ENCODE data around the gene TBC1D10B. TPM values are rescaled to one million over a fixed set of nuclear protein-coding genes. Genes with fewer than 3 reads are reported as not detected.

Gene TBC1D10B
- polyA plus RNA-seq, 1 experiment: 12.0 TPM

DNA sequence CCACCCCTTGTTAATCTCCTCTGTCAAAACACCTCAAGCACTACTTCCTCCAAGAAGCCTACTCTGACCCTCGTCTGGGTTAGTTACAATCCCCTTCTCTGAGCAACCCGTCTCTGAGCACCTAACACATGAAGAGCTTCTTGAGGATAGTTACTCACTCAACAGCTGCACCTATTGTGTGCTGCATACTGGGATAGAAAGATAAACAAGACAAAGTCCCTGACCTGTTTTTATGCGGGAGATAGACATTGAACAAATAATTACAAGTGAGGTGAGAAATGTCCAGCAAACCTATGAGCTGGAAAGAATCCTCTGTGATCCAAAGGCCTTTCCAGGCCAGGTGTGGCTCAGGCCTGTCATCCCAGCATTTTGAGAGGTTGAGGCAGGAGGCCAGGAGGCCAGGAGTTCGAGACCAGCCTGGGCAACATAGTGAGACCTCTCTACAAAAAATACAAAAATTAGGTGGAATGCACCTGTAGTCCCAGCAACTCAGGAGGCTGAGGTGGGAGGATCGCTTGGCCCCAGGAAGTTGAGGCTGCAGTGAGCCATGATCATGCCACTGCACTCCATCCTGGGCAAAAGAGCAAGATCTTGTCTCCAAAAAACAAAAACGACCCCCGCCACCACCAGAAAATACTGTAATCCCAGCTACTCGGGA, 31.6 kb upstream of the TBC1D10B start:
- ChIA-PET POLR2A (interaction anchor here (0.6 to 0.7 kb wide), 2 partner anchors 31 to 317 kb away, joined by 3 read pairs; no protein-coding TSS in a partner anchor), CTCF (interaction anchor here (0.8 to 1.2 kb wide), 2 partner anchors 7 to 227 kb away, joined by 3 read pairs; no protein-coding TSS in a partner anchor)

DNA sequence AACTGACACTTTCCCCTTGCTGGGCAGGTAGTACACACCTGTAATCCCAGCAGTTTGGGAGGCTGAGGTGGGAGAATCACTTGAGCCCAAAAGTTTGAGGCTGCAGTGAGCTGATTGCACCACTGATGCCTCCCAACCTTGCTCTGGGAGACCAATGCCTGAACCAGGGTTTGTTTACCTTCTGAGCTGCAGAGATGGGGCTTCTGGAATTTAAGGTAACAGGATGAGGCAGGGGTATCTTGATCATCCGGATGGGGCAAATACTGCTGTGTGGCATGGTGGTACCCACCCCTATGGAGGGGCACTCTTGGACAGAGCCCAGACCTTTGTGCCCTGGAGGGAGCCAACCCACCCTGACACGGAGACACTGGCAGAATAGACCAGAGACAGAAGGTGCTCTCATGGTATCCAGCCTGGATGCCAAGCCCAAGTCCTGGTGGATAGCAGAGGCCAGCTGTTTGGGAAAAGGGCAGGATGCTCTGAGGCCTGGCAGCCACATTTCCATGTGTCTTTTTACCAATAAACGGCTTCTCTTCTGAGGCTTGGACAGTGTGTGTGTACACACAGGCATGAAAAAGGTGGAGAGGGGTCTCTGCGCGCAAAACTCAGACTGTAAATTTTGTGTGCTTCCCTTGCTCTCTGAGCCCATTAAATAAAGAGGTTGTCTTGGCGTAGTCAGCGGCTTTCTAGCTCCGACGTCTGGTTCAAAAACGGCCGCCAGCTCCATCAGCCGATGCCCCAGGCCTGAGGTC, 29.3 kb upstream of the TBC1D10B start:
- POLR2A ChIA-PET: no interaction called here

More for the DNA sequence above, 31.6 kb upstream of the TBC1D10B start:
- Histone ChIP-seq H3K4me3 (ENCODE audit: low read depth, low read length) (no peak overlapping the region), H3K9me3 (ENCODE audit: control insufficient read depth, insufficient read depth, low read length) (no peaks in the 10 kb centered on the region), H3K27me3 (ENCODE audit: control insufficient read depth, insufficient read depth, low read length) (no peaks in the 10 kb centered on the region), H3K27ac (ENCODE audit: low read depth, low read length) (no peak overlapping the region)
- TF ChIP-seq, protein P1, sequence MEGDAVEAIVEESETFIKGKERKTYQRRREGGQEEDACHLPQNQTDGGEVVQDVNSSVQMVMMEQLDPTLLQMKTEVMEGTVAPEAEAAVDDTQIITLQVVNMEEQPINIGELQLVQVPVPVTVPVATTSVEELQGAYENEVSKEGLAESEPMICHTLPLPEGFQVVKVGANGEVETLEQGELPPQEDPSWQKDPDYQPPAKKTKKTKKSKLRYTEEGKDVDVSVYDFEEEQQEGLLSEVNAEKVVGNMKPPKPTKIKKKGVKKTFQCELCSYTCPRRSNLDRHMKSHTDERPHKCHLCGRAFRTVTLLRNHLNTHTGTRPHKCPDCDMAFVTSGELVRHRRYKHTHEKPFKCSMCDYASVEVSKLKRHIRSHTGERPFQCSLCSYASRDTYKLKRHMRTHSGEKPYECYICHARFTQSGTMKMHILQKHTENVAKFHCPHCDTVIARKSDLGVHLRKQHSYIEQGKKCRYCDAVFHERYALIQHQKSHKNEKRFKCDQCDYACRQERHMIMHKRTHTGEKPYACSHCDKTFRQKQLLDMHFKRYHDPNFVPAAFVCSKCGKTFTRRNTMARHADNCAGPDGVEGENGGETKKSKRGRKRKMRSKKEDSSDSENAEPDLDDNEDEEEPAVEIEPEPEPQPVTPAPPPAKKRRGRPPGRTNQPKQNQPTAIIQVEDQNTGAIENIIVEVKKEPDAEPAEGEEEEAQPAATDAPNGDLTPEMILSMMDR (IDR thresholded peaks at IDR 0.05; ENCODE audit: low read depth, low read length): no peak
- DNase-seq (ENCODE audit: low read depth, low spot score): no peak

DNA sequence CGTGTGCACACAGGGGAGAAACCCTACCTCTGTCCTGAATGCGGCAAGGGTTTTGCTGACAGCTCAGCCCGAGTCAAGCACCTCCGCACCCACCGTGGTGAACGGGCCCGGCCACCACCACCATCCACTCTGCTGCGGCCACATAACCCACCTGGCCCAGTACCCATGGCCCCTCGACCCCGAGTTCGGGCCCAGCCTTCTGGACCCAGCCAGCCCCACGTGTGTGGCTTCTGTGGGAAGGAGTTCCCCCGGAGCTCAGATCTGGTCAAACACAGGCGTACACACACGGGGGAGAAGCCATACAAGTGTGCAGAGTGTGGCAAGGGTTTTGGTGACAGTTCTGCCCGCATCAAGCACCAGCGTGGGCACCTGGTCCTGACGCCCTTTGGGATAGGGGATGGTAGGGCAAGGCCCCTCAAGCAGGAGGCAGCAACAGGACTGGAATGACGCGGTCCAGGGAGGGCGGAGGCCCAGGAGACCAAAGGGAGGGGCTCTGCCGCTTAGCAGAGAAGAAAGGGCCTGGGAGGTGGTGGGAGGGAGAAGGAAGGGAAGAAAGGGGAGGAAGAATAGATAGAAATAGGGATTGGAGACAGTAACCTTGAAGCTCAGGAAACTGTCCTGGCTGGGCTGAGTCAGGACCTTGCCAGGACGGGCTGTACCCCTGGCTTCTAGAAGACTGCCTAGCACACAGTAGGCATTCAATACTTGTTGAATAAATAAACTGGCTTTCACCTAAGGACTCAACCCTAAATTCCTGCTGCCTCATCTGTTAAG, 28.6 kb upstream of the TBC1D10B start:
- H3K9me3 ChIP-seq (ENCODE audit: control insufficient read depth, insufficient read depth, low read length): no peaks in the 10 kb centered on the region; the same call in 1 of the 2 replicates
- ChIA-PET POLR2A (no interaction called here), CTCF (interaction anchor here (0.8 kb wide), 1 partner anchor 11 kb away, joined by 4 read pairs; no protein-coding TSS in a partner anchor)
- TF ChIP-seq, protein P1 (IDR thresholded peaks at IDR 0.05; ENCODE audit: low read depth, low read length): no peak
- no peaks in the 10 kb centered on the region for H3K27me3 ChIP-seq (ENCODE audit: control insufficient read depth, insufficient read depth, low read length)
- DNase-seq (ENCODE audit: low read depth, low spot score): no peak
- no peak overlapping the region for H3K27ac ChIP-seq (ENCODE audit: low read depth, low read length)
- no peak overlapping the region for H3K4me3 ChIP-seq (ENCODE audit: low read depth, low read length)

More for the DNA sequence above, 29.3 kb upstream of the TBC1D10B start:
- no peak for DNase-seq (ENCODE audit: low read depth, low spot score)
- Histone ChIP-seq H3K27ac (ENCODE audit: low read depth, low read length) (peak overlapping the region; percentile 90), H3K9me3 (ENCODE audit: control insufficient read depth, insufficient read depth, low read length) (no peaks in the 10 kb centered on the region; the same call in 1 of the 2 replicates), H3K4me3 (ENCODE audit: low read depth, low read length) (peak overlapping the region; percentile 67), H3K27me3 (ENCODE audit: control insufficient read depth, insufficient read depth, low read length) (no peaks in the 10 kb centered on the region)
- CTCF ChIA-PET: interaction anchor here (0.8 kb wide), 1 partner anchor 10 kb away, joined by 4 read pairs; no protein-coding TSS in a partner anchor
- TF ChIP-seq, protein P1 (IDR thresholded peaks at IDR 0.05; ENCODE audit: low read depth, low read length): no peak

DNA sequence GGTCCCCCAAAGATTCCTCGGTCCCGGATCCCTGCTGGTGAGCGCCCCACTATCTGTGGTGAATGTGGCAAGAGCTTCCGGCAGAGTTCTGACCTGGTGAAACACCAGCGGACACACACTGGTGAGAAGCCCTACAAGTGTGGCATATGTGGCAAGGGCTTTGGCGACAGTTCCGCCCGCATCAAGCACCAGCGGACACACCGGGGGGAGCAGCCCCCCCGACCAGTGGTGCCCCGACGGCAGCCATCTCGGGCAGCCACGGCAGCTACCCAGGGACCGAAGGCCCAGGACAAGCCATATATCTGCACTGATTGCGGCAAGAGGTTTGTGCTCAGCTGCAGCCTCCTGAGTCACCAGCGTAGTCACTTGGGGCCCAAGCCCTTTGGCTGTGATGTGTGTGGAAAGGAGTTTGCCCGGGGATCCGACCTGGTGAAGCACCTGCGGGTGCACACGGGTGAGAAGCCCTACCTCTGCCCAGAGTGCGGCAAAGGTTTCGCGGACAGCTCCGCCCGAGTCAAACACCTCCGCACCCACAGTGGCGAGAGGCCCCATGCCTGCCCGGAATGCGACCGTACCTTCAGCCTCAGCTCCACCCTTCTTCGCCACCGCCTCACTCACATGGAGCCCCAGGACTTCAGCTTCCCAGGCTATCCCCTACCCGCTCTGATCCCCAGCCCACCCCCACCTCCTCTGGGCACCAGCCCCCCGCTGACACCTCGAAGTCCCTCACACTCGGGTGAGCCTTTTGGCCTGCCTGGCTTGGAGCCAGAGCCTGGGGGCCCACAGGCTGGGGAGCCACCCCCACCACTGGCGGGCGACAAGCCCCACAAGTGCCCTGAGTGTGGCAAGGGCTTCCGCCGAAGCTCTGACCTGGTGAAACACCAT, 27.7 kb upstream of the TBC1D10B start:
- POLR2A ChIA-PET: interaction anchor here (0.7 kb wide), 1 partner anchor 9 kb away, joined by 5 read pairs; the partner anchor contains the start of gene ZNF771
- H3K27me3 ChIP-seq (ENCODE audit: control insufficient read depth, insufficient read depth, low read length): no peaks in the 10 kb centered on the region
- TF ChIP-seq, protein P1 (IDR thresholded peaks at IDR 0.05; ENCODE audit: low read depth, low read length): no peak
- no peaks in the 10 kb centered on the region; the same call in 1 of the 2 replicates for H3K9me3 ChIP-seq (ENCODE audit: control insufficient read depth, insufficient read depth, low read length)
- no peak overlapping the region for H3K27ac ChIP-seq (ENCODE audit: low read depth, low read length)
- DNase-seq (ENCODE audit: low read depth, low spot score): no peak
- H3K4me3 ChIP-seq (ENCODE audit: low read depth, low read length): no peak overlapping the region
- CTCF ChIA-PET: no interaction called here
